Mucosa of descending colon (tissue), 3 donors: Measurements from ENCODE around the gene PSG11. TPM values are rescaled to one million over a fixed set of nuclear protein-coding genes. Genes with fewer than 3 reads are reported as not detected.
"Not testable (repeated sequence)": the region's sequence is repeated elsewhere in the genome, so short reads cannot be mapped to it uniquely, and the experiment has no call there.

Experiments
- ATAC-seq: fragments of 200-7000 bp; cut with Tn5 transposase; one replicate; pipeline ENCODE4 v1.9.1; 2020; ENCODE audit warnings: mild to moderate bottlenecking, moderate library complexity
- DNase-seq, 3 donors: peaks; one replicate each; pipeline ENCODE4 v3.0.0-alpha.2; 2020
- H3K36me3 ChIP-seq: fragments of 200-600 bp; one replicate; pipeline ENCODE4 v1.8.0; 2021; ENCODE audit warnings: low read depth, mild to moderate bottlenecking
- H3K4me1 ChIP-seq: fragments of 200-600 bp; one replicate; pipeline ENCODE4 v1.8.0; 2021; ENCODE audit warnings: low read depth, mild to moderate bottlenecking
- H3K4me3 ChIP-seq: fragments of 200-600 bp; one replicate; pipeline ENCODE4 v1.8.0; 2021; ENCODE audit warnings: mild to moderate bottlenecking
- H3K9me3 ChIP-seq: fragments of 200-600 bp; one replicate; pipeline ENCODE4 v1.8.0; 2021; ENCODE audit warnings: mild to moderate bottlenecking
- CTCF ChIP-seq: fragments of 200-600 bp; IDR thresholded peaks from one replicate; pipeline ENCODE4 v1.8.0; 2022; ENCODE audit warnings: antibody characterized with exemption, mild to moderate bottlenecking
- intact Hi-C, 2 donors: fragments of 100-400 bp; cut with DNase I in 1 of 2; cut with micrococcal nuclease in 1 of 2; formaldehyde crosslinking; loops; one replicate each; pipeline versions ENCODE4 v1.11.0 to v1.11.1; 2022; cut with DNase I, micrococcal nuclease
- total RNA-seq, 3 donors: library from RNA; stranded (reverse); fragmentation: NEBNext Ultra II Directional in 2 of 3; extraction: Animal tissue kit (Norgen Biotek cat#: 25700) in 2 of 3; gene quantifications; one replicate each; pipeline versions ENCODE4 v1.2.1 to v1.2.4, GENCODE V29; 2021 to 2023
- donor health status: DM: no; HTN: no; CAD: no; lungs with moderate emphysema.
- donor health status: DM: no; HTN: no; CAD: no.
- donor health status: DM: no; HTN: yes; CAD: no.

Gene PSG11
- total RNA-seq, 3 donors from 2014 or later = not detected

- ATAC-seq, H3K4me1 ChIP-seq, H3K36me3 ChIP-seq, H3K9me3 ChIP-seq, intact Hi-C loops, H3K4me3 ChIP-seq, DNase-seq: not testable (repeated sequence)
Measured at GRCh38 chr19:43021629-43022028, 4.6 kb downstream of the PSG11 start.

GRCh38 chr19:43019588-43019987 is 6.7 kb downstream of the PSG11 start:
- H3K4me1 ChIP-seq, ATAC-seq, DNase-seq, intact Hi-C loops, H3K4me3 ChIP-seq, H3K36me3 ChIP-seq, H3K9me3 ChIP-seq: not testable (repeated sequence)

- ATAC-seq, DNase-seq, H3K36me3 ChIP-seq, H3K4me1 ChIP-seq, H3K4me3 ChIP-seq, H3K9me3 ChIP-seq, intact Hi-C loops: not testable (repeated sequence)
Measured at GRCh38 chr19:43005841-43006240, 20.4 kb downstream of the PSG11 start.

DNA sequence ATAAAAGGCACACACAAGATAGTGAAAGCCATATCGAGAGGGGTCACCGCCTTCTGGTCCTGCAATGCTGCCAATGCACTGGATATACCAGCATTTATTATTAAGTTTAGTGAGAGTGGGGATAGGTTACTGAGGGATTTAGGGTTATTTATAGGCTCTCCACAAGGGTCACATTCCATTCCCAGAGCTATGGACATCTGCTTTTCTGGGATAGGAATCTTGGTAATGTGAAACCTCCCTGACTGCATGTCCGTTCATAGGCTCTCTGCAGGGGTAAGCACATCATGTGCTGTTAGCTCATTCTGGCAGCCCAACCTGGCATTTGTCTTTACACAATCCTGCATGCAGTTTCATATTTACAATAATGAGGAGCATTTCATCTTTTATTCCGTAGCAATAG is 21.4 kb downstream of the PSG11 start:
- DNase-seq, H3K4me1 ChIP-seq, H3K9me3 ChIP-seq, ATAC-seq, H3K36me3 ChIP-seq, H3K4me3 ChIP-seq, intact Hi-C loops: not testable (repeated sequence)

DNA sequence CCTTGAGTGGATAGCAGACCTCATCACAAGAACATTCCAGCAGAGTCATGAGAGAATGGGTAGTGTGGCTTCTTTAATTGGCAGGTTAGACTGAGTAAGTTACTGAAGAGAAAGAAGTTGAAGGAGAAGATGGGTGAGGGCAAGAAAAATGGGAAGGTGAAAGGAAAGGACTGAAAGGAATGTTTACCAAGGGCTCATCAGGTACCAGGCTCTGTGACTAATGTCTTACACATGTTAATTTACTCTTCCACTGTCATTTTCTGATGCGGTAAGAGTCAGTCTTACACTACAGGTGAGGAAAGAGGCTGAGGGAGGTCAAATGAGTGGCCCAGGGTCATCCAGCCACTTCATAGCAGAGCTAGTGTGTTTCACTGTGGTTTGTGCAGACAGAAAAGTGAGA is 22.6 kb downstream of the PSG11 start:
- ATAC-seq, H3K4me1 ChIP-seq, H3K9me3 ChIP-seq, intact Hi-C loops, DNase-seq, H3K36me3 ChIP-seq, H3K4me3 ChIP-seq: not testable (repeated sequence)

- intact Hi-C loops, H3K4me3 ChIP-seq, DNase-seq, H3K9me3 ChIP-seq, H3K4me1 ChIP-seq, ATAC-seq, H3K36me3 ChIP-seq: not testable (repeated sequence)
Measured at GRCh38 chr19:43002948-43003347, 23.3 kb downstream of the PSG11 start.

- H3K4me1 ChIP-seq, ATAC-seq, DNase-seq, H3K4me3 ChIP-seq, intact Hi-C loops, H3K9me3 ChIP-seq, H3K36me3 ChIP-seq: not testable (repeated sequence)
Measured at GRCh38 chr19:42996161-42996560, 30.1 kb downstream of the PSG11 start.

GRCh38 chr19:42992029-42992604 is 34.2 kb downstream of the PSG11 start:
- ATAC-seq, H3K36me3 ChIP-seq, H3K4me1 ChIP-seq, H3K9me3 ChIP-seq, H3K4me3 ChIP-seq, DNase-seq, intact Hi-C loops: not testable (repeated sequence)

DNA sequence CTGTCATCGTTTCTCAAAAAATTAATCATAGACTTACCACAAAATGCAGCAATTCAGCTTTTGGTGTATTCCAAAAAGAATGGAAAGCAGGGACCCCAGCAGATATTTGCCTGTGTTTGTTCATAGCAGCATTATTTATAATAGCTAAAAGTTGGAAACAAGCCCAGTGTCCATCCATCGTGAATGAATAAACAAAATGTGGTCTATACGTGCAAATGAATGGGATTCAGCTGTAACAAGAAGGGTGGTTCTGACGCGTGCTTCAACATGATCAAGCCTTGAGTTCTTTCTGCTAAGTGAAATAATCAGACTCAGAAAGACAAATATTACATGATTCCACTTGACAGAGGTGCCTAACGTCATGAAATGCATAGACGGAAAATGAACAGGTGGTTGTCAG is 36.4 kb downstream of the PSG11 start:
- no peak for TF ChIP-seq CTCF
- no peak for ATAC-seq
- intact Hi-C loops = no loop called here
- Histone ChIP-seq H3K36me3 (no peaks in the 10 kb centered on the region), H3K4me1 (no peaks in the 10 kb centered on the region), H3K4me3 (no peak overlapping the region), H3K9me3 (no peaks in the 10 kb centered on the region)
- no peak for DNase-seq

- intact Hi-C loops, H3K36me3 ChIP-seq, H3K9me3 ChIP-seq: not testable (repeated sequence)
Measured at GRCh38 chr19:42989186-42989585, 37.1 kb downstream of the PSG11 start.

DNA sequence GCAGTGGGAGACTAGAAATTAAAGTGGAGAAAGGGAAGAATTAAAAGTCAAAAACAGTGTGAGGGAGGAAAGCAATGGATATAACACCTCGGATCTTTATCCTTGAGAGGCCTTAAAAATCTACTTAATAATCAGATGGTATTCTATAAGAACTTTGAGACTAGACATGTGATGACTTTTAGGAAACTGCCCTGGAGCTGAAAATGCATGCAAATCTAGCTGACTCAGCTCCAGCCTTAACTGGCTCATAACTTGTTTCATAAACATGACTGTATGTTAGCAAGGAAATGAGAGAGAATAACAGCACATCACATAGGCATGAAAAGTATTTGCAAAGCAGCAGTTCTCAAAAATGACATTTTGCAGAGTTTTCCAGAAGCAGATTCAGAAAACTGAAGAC is 38.1 kb downstream of the PSG11 start:
- H3K4me1 ChIP-seq, DNase-seq, ATAC-seq, H3K36me3 ChIP-seq, intact Hi-C loops, H3K9me3 ChIP-seq, H3K4me3 ChIP-seq: not testable (repeated sequence)

More at GRCh38 chr19:42989186-42989585, 37.1 kb downstream of the PSG11 start:
- DNase-seq, ATAC-seq, H3K4me1 ChIP-seq, H3K4me3 ChIP-seq: not testable (repeated sequence)
